Mesenchymal stem cell (in vitro differentiated cells and primary cell): Measurements from ENCODE around the gene SFXN5.

Source experiments
- DNase-seq: peaks from one replicate; pipeline ENCODE4 v3.0.0-alpha.2; 2013
- H2AFZ ChIP-seq: one replicate; pipeline ENCODE4 v1.6.1; 2013; ENCODE audit warnings: low read depth, mild to moderate bottlenecking, control low read depth, inconsistent platforms, low read length, moderate library complexity
- H2AK5ac ChIP-seq: 2 replicates; pipeline ENCODE4 v1.6.1; 2013; ENCODE audit warnings: low read length, moderate library complexity, mild to moderate bottlenecking, inconsistent platforms; ENCODE audit not compliant: severe bottlenecking
- H2BK120ac ChIP-seq: one replicate; pipeline ENCODE4 v1.6.1; 2013; ENCODE audit warnings: low read depth, mild to moderate bottlenecking, inconsistent platforms, low read length, moderate library complexity
- H2BK12ac ChIP-seq, 2 experiments: one replicate each; pipeline ENCODE4 v1.6.1; 2013; ENCODE audit warnings: inconsistent platforms in 2 of 2, low read length in 2 of 2, mild to moderate bottlenecking in 2 of 2, moderate library complexity in 2 of 2, control low read depth in 1 of 2
- H2BK15ac ChIP-seq: one replicate; pipeline ENCODE4 v1.6.1; 2013; ENCODE audit warnings: mild to moderate bottlenecking, low read depth, inconsistent platforms; ENCODE audit not compliant: poor library complexity, severe bottlenecking
- H2BK5ac ChIP-seq: 2 replicates; pipeline ENCODE4 v1.6.1; 2013; ENCODE audit warnings: low read depth, mild to moderate bottlenecking, low read length, control low read depth, inconsistent platforms; ENCODE audit not compliant: poor library complexity, severe bottlenecking
- H3K14ac ChIP-seq, 2 experiments: one replicate each; pipeline ENCODE4 v1.6.1; 2013; ENCODE audit warnings: inconsistent platforms in 2 of 2, low read length in 2 of 2, control low read depth in 1 of 2, mild to moderate bottlenecking in 1 of 2, moderate library complexity in 1 of 2
- H3K18ac ChIP-seq, 2 experiments: one replicate each; pipeline ENCODE4 v1.6.1; 2013; ENCODE audit warnings: inconsistent platforms in 2 of 2, low read length in 2 of 2, control low read depth in 1 of 2, low read depth in 1 of 2, mild to moderate bottlenecking in 1 of 2
- H3K23ac ChIP-seq, 2 experiments: one replicate each; pipeline ENCODE4 v1.6.1; 2013; ENCODE audit warnings: inconsistent platforms in 2 of 2, low read length in 2 of 2, mild to moderate bottlenecking in 2 of 2, moderate library complexity in 2 of 2, control low read depth in 1 of 2
- H3K27ac ChIP-seq: 2 replicates; pipeline ENCODE4 v1.5.1; 2013; ENCODE audit warnings: mild to moderate bottlenecking, moderate library complexity, low read length, control low read depth, inconsistent platforms; ENCODE audit not compliant: poor library complexity, severe bottlenecking
- H3K27me3 ChIP-seq, 2 experiments: 2 replicates each; pipeline versions ENCODE4 v1.6.1 to v1.7.0; 2013; ENCODE audit warnings: low read length in 2 of 2, mild to moderate bottlenecking in 2 of 2, moderate library complexity in 2 of 2, control low read depth in 1 of 2, inconsistent platforms in 1 of 2; ENCODE audit not compliant: control insufficient read depth in 1 of 2, insufficient read depth in 1 of 2
- H3K36me3 ChIP-seq, 2 experiments: 2 replicates each; pipeline versions ENCODE4 v1.6.1 to v1.7.0; 2013; ENCODE audit warnings: low read length in 2 of 2, control low read depth in 1 of 2, inconsistent platforms in 1 of 2, low read depth in 1 of 2, mild to moderate bottlenecking in 1 of 2; ENCODE audit not compliant: insufficient read depth in 2 of 2, control insufficient read depth in 1 of 2
- H3K4ac ChIP-seq, 2 experiments: one replicate each; pipeline ENCODE4 v1.6.1; 2013; ENCODE audit warnings: inconsistent platforms in 2 of 2, low read length in 2 of 2, mild to moderate bottlenecking in 2 of 2, moderate library complexity in 2 of 2, control low read depth in 1 of 2, low read depth in 1 of 2
- H3K4me1 ChIP-seq: 2 replicates; pipeline ENCODE4 v1.6.1; 2013; ENCODE audit warnings: low read depth, low read length, control low read depth; ENCODE audit not compliant: control insufficient read depth, insufficient read depth
- H3K4me2 ChIP-seq: 2 replicates; pipeline ENCODE4 v1.6.1; 2013; ENCODE audit warnings: low read length, mild to moderate bottlenecking, inconsistent platforms; ENCODE audit not compliant: poor library complexity, severe bottlenecking
- H3K4me3 ChIP-seq, 2 experiments: 2 replicates each; pipeline versions ENCODE4 v1.5.1 to v1.7.0; 2013; ENCODE audit warnings: low read length in 2 of 2, mild to moderate bottlenecking in 2 of 2, control low read depth in 1 of 2, low read depth in 1 of 2; ENCODE audit not compliant: insufficient read depth in 1 of 2
- H3K79me1 ChIP-seq: replicated peaks from 2 replicates; pipeline ENCODE4 v1.6.1; 2013; ENCODE audit warnings: mild to moderate bottlenecking, control low read depth, low read length, inconsistent platforms; ENCODE audit not compliant: poor library complexity, severe bottlenecking
- H3K9ac ChIP-seq: 2 replicates; pipeline ENCODE4 v1.7.0; 2013; ENCODE audit warnings: mild to moderate bottlenecking, low read length, moderate library complexity
- H3K9me3 ChIP-seq: 2 replicates; pipeline ENCODE4 v1.7.0; 2013; ENCODE audit warnings: mild to moderate bottlenecking, low read length; ENCODE audit not compliant: control insufficient read depth
- H4K8ac ChIP-seq: one replicate; pipeline ENCODE4 v1.6.1; 2013; ENCODE audit warnings: inconsistent platforms, mild to moderate bottlenecking, low read length, moderate library complexity
- H4K91ac ChIP-seq: one replicate; pipeline ENCODE4 v1.6.1; 2013; ENCODE audit warnings: mild to moderate bottlenecking, low read length, inconsistent platforms
- WGBS: methylation state at CpG from one replicate; pipeline ENCODE4 v1.1.7; 2013; ENCODE audit warnings: mixed read lengths; 5-methylcytosine and 5-hydroxymethylcytosine counted together

Gene SFXN5

GRCh38 chr2:72929010-72929409 lies 142.5 kb downstream of the SFXN5 start:
- H3K4me1 ChIP-seq = peaks cover 28% of the 10 kb centered on the region
- no peak overlapping the region for H3K18ac ChIP-seq
- H2BK15ac ChIP-seq = no peak overlapping the region
- no peak overlapping the region for H4K91ac ChIP-seq
- no peak overlapping the region for H2AFZ ChIP-seq
- H2BK120ac ChIP-seq = no peak overlapping the region
- H3K14ac ChIP-seq = no peak overlapping the region
- no peak overlapping the region for H3K9ac ChIP-seq
- peaks cover 55 to 79% of the 10 kb centered on the region in 2 experiments for H3K27me3 ChIP-seq
- no peak overlapping the region for H2BK5ac ChIP-seq
- H3K9me3 ChIP-seq = no peaks in the 10 kb centered on the region
- no peak overlapping the region for H2BK12ac ChIP-seq
- no peak overlapping the region for H3K23ac ChIP-seq
- H3K4ac ChIP-seq = no peak overlapping the region
- H3K79me1 ChIP-seq = no peaks in the 10 kb centered on the region
- H3K27ac ChIP-seq = no peak overlapping the region
- no peaks in the 10 kb centered on the region for H3K36me3 ChIP-seq
- no peak overlapping the region for H3K4me2 ChIP-seq
- no peak overlapping the region for H4K8ac ChIP-seq
- no peak overlapping the region for H2AK5ac ChIP-seq
- no peak overlapping the region for H3K4me3 ChIP-seq
- no peak for DNase-seq
- WGBS = no CpG with 5 or more reads among the region's 1 CpG

- Histone ChIP-seq H3K14ac (no peak overlapping the region), H4K91ac (no peak overlapping the region), H3K4me2 (no peak overlapping the region), H2AFZ (no peak overlapping the region), H2BK120ac (no peak overlapping the region), H4K8ac (no peak overlapping the region), H3K36me3 (no peaks in the 10 kb centered on the region), H3K4ac (no peak overlapping the region), H3K27ac (no peak overlapping the region), H3K79me1 (no peaks in the 10 kb centered on the region), H2BK15ac (no peak overlapping the region), H3K4me3 (no peak overlapping the region), H2AK5ac (no peak overlapping the region), H2BK12ac (no peak overlapping the region), H3K9me3 (peaks cover 6% of the 10 kb centered on the region), H3K27me3 (peaks cover 66 to 80% of the 10 kb centered on the region in 2 experiments), H3K9ac (no peak overlapping the region), H3K4me1 (peaks cover 33% of the 10 kb centered on the region), H3K18ac (no peak overlapping the region), H3K23ac (no peak overlapping the region), H2BK5ac (no peak overlapping the region)
- DNase-seq = no peak
- WGBS = 84% methylated on average over 8 of the region's 8 CpGs
Observed at GRCh38 chr2:72927619-72928550, 143.6 kb downstream of the SFXN5 start.

GRCh38 chr2:72926811-72927465 lies 144.6 kb downstream of the SFXN5 start:
- H3K4ac ChIP-seq = no peak overlapping the region
- H2AK5ac ChIP-seq = no peak overlapping the region
- no peak overlapping the region for H4K8ac ChIP-seq
- no peak overlapping the region for H3K9ac ChIP-seq
- H2BK15ac ChIP-seq = no peak overlapping the region
- H3K27me3 ChIP-seq = peaks cover 75 to 85% of the 10 kb centered on the region in 2 experiments
- H3K36me3 ChIP-seq = no peaks in the 10 kb centered on the region
- H3K18ac ChIP-seq = no peak overlapping the region
- peaks cover 6% of the 10 kb centered on the region for H3K9me3 ChIP-seq
- no peak for DNase-seq
- no peak overlapping the region for H3K23ac ChIP-seq
- no peak overlapping the region for H3K4me2 ChIP-seq
- H3K14ac ChIP-seq = no peak overlapping the region
- no peak overlapping the region for H2BK5ac ChIP-seq
- no peak overlapping the region for H2BK120ac ChIP-seq
- H3K79me1 ChIP-seq = no peaks in the 10 kb centered on the region
- H3K4me3 ChIP-seq = no peak overlapping the region
- WGBS = 84% methylated on average over 5 of the region's 6 CpGs
- no peak overlapping the region for H3K27ac ChIP-seq
- no peak overlapping the region for H2AFZ ChIP-seq
- no peak overlapping the region for H2BK12ac ChIP-seq
- peaks cover 23% of the 10 kb centered on the region for H3K4me1 ChIP-seq
- no peak overlapping the region for H4K91ac ChIP-seq

GRCh38 chr2:72926368-72926767 lies 145.1 kb downstream of the SFXN5 start:
- Histone ChIP-seq H3K4me3 (no peak overlapping the region), H3K36me3 (no peaks in the 10 kb centered on the region), H3K4me2 (no peak overlapping the region), H3K9ac (no peak overlapping the region), H3K14ac (no peak overlapping the region), H2BK120ac (no peak overlapping the region), H3K79me1 (no peaks in the 10 kb centered on the region), H3K23ac (no peak overlapping the region), H3K27ac (no peak overlapping the region), H3K18ac (no peak overlapping the region), H2BK15ac (no peak overlapping the region), H3K27me3 (peaks cover 81 to 90% of the 10 kb centered on the region in 2 experiments), H4K91ac (no peak overlapping the region), H3K9me3 (peaks cover 6% of the 10 kb centered on the region), H2BK12ac (no peak overlapping the region), H4K8ac (no peak overlapping the region), H2AFZ (no peak overlapping the region), H3K4ac (no peak overlapping the region), H2BK5ac (no peak overlapping the region), H2AK5ac (no peak overlapping the region), H3K4me1 (peaks cover 18% of the 10 kb centered on the region)
- WGBS = 86% methylated on average over 2 of the region's 4 CpGs
- no peak for DNase-seq
